Kidney (tissue), 14 donors: ENCODE measurements around the gene DOCK6. TPM values are rescaled to one million over a fixed set of nuclear protein-coding genes. Genes with fewer than 3 reads are reported as not detected.
"Not testable (repeated sequence)": the region's sequence is repeated elsewhere in the genome, so short reads cannot be mapped to it uniquely, and the experiment has no call there.

Experiments
- DNase-seq, 5 donors: peaks; one replicate each; pipeline ENCODE4 v3.0.0-alpha.2; 2013 to 2020
- FAIRE-seq: peaks from 2 replicates; lab custom pipeline; 2012; peaks lifted over from hg19 to GRCh38; lab: Jason Lieb, UNC
- H3K27ac ChIP-seq, 2 donors: one replicate each; pipeline ENCODE4 v1.7.0; 2013; ENCODE audit warnings: low read depth in 2 of 2, low read length in 2 of 2, inconsistent platforms in 1 of 2
- H3K27me3 ChIP-seq: one replicate; pipeline ENCODE4 v1.7.1; 2013; ENCODE audit warnings: low read length, inconsistent platforms; ENCODE audit not compliant: control insufficient read depth, insufficient read depth
- H3K36me3 ChIP-seq, 3 donors: one replicate each; pipeline versions ENCODE4 v1.7.0 to v1.7.1; 2013; ENCODE audit warnings: low read length in 3 of 3, control low read depth in 1 of 3, inconsistent platforms in 1 of 3; ENCODE audit not compliant: insufficient read depth in 3 of 3, control insufficient read depth in 2 of 3
- H3K4me1 ChIP-seq, 3 donors: one replicate each; pipeline versions ENCODE4 v1.7.0 to v1.7.1; 2013; ENCODE audit warnings: low read length in 3 of 3, inconsistent platforms in 1 of 3, low read depth in 1 of 3; ENCODE audit not compliant: control insufficient read depth in 2 of 3, insufficient read depth in 2 of 3
- H3K4me3 ChIP-seq, 3 donors: one replicate each; pipeline versions ENCODE4 v1.7.0 to v1.8.1; 2013; ENCODE audit warnings: low read length in 3 of 3, control low read depth in 1 of 3, inconsistent platforms in 1 of 3
- H3K9ac ChIP-seq, 3 donors: one replicate each; pipeline versions ENCODE4 v1.7.0 to v1.7.1; 2013; ENCODE audit warnings: low read length in 3 of 3, control low read depth in 1 of 3, inconsistent platforms in 1 of 3
- H3K9me3 ChIP-seq, 3 donors: one replicate each; pipeline versions ENCODE4 v1.7.0 to v1.7.1; 2013; ENCODE audit warnings: low read length in 3 of 3, control low read depth in 1 of 3, inconsistent platforms in 1 of 3; ENCODE audit not compliant: control insufficient read depth in 2 of 3, insufficient read depth in 1 of 3
- CTCF ChIP-seq: IDR thresholded peaks from 3 replicates; pipeline ENCODE4 v1.5.1; 2012; ENCODE audit warnings: mild to moderate bottlenecking, moderate library complexity, borderline replicate concordance; ENCODE audit not compliant: insufficient read depth; ENCODE audit errors: extremely low read depth
- intact Hi-C: fragments of 100-400 bp; cut with DNase I; formaldehyde crosslinking; loops from one replicate; pipeline ENCODE4 v1.11.1; 2022
- polyA plus RNA-seq: library from polyadenylated mRNA; stranded (reverse); fragments of 350-450 nt; fragmentation: Illumina TruSeq; extraction: RNeasy Lipid Tissue Mini Kit (QIAGEN cat#74804); gene quantifications from one replicate; pipeline ENCODE4 v1.2.3, GENCODE V29; 2014; ENCODE audit warnings: low read depth, low replicate concordance; ENCODE audit not compliant: insufficient read depth
- total RNA-seq: library from RNA; stranded (reverse); fragmentation: NEBNext Ultra II Directional; extraction: Animal tissue kit (Norgen Biotek cat#: 25700); gene quantifications from one replicate; pipeline ENCODE4 v1.2.1, GENCODE V29; 2021
- donor health status: control.
- donor health status: control.
- donor health status: control.
- donor health status: control.
- donor health status: control.
- donor health status: DM: yes; HTN: yes; CAD: no.
- donor health status: Normal renal cell carcinoma (clear cell type).

Gene DOCK6
- total and polyA plus RNA-seq, 2 donors from 2014 or later: 45.8 to 112 TPM

GRCh38 chr19:11165486-11166030 is 96.8 kb downstream of the DOCK6 start:
- intact Hi-C loops: no loop called here
- no peak overlapping the region for H3K4me3 ChIP-seq
- H3K36me3 ChIP-seq: peaks cover 0 to 23% (median 7%) of the 10 kb centered on the region in 3 donors
- H3K9ac ChIP-seq: no peak overlapping the region
- H3K9me3 ChIP-seq: no peaks in the 10 kb centered on the region
- no peak for TF ChIP-seq CTCF
- peak overlapping the region; percentile 9 to 61 for H3K27ac ChIP-seq
- H3K27me3 ChIP-seq: no peaks in the 10 kb centered on the region
- FAIRE-seq (no peak), DNase-seq (no peak)
- H3K4me1 ChIP-seq: peaks cover 0 to 4% (median 0%) of the 10 kb centered on the region in 3 donors

DNA sequence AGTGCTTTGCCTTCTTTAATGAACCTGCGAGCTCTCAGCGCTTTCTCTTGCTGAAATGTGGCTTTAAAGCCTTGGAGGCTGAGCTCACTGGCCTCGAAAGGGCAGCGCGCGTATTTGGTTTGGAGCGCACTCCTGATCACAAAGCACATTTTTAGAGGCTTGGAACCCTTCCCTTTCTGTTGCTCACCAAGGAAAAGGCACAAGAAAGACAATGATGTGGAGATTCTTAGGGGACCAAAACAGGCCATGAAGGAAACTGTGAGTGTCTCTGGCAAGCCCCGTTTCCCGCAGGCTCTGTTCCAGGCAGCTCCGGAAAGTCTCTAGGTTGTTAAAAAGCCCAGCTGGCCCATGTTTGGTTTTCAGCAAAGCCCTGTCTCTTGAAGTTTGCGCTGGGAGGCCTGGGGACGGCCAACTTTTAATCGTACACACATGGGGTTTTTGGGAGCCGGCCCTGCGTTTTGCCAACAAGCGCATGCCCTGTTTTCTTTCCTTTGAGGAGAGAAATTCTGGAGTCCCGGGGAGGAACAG is 97.4 kb downstream of the DOCK6 start:
- Histone ChIP-seq H3K4me3 (no peak overlapping the region), H3K9me3 (no peaks in the 10 kb centered on the region), H3K9ac (no peak overlapping the region), H3K27me3 (no peaks in the 10 kb centered on the region), H3K4me1 (peaks cover 0 to 4% (median 0%) of the 10 kb centered on the region in 3 donors), H3K36me3 (peaks cover 0 to 18% (median 7%) of the 10 kb centered on the region in 3 donors), H3K27ac (peak overlapping the region; percentile 48 to 64)
- intact Hi-C loops: no loop called here
- DNase-seq (peak in 3 of 5 donors; percentile 22 to 92 (median 91)), FAIRE-seq (no peak)
- no peak for TF ChIP-seq CTCF

GRCh38 chr19:11164296-11164695 is 98.0 kb downstream of the DOCK6 start:
- intact Hi-C loops: no loop called here
- H3K27ac ChIP-seq: peak overlapping the region; percentile 48 to 64
- no peak overlapping the region for H3K9ac ChIP-seq
- no peak overlapping the region for H3K4me3 ChIP-seq
- no peak for TF ChIP-seq CTCF
- peaks cover 0 to 4% (median 0%) of the 10 kb centered on the region in 3 donors for H3K4me1 ChIP-seq
- DNase-seq (no peak), FAIRE-seq (no peak)
- no peaks in the 10 kb centered on the region for H3K9me3 ChIP-seq
- peaks cover 0 to 15% (median 4%) of the 10 kb centered on the region in 3 donors for H3K36me3 ChIP-seq
- H3K27me3 ChIP-seq: no peaks in the 10 kb centered on the region

- H3K9me3 ChIP-seq, H3K27ac ChIP-seq, H3K9ac ChIP-seq, FAIRE-seq, intact Hi-C loops, DNase-seq, H3K4me3 ChIP-seq, H3K4me1 ChIP-seq, H3K36me3 ChIP-seq, H3K27me3 ChIP-seq: not testable (repeated sequence)
These were observed 101.9 kb downstream of the DOCK6 start for GRCh38 chr19:11160440-11160768.
